GM19025 (cell line): ENCODE data around the gene KAT8.
A peak's percentile ranks its signal among the peaks of the same experiment; 100 is the strongest.

Source experiments
- ATAC-seq: cut with Tn5 transposase; IDR thresholded peaks from one replicate; pipeline ENCODE4 v1.9.1; 2021; ENCODE audit warnings: mild to moderate bottlenecking, low read depth, moderate library complexity; ENCODE audit not compliant: unreplicated experiment

KAT8 gene

GRCh38 chr16:31106509-31107464, 10.7 kb upstream of the KAT8 start:
- ATAC-seq, result no peak

DNA sequence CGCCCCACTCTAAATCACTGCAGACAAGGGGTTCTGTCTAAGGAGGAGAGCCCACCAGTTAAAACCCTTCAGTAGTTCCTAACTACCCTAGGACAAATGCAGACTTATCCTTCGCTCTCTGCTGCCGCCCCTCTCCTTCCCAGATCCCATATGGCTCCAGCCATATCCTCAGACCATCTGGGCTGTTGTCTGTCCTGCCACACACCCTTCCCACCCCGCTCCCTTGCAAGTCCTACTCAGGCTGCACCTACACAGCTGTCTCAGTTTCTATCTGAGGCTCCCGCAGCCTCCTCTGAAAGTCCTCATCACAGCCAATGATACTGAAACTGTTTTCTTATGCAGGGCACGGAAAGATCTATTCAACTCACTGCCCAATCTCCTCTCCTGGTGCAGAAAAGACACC, 10.0 kb upstream of the KAT8 start:
- ATAC-seq, result peak; percentile 56

- ATAC-seq, result peak; percentile 82
These were observed 9.2 kb upstream of the KAT8 start, which contains the start of gene BCKDK for GRCh38 chr16:31108035-31108793. BCKDK (plus strand) TSS chr16:31108386; CDS start chr16:31109224, 838 bp downstream.

- no peak for ATAC-seq
These were observed 8.5 kb upstream of the KAT8 start for GRCh38 chr16:31108794-31109558.

DNA sequence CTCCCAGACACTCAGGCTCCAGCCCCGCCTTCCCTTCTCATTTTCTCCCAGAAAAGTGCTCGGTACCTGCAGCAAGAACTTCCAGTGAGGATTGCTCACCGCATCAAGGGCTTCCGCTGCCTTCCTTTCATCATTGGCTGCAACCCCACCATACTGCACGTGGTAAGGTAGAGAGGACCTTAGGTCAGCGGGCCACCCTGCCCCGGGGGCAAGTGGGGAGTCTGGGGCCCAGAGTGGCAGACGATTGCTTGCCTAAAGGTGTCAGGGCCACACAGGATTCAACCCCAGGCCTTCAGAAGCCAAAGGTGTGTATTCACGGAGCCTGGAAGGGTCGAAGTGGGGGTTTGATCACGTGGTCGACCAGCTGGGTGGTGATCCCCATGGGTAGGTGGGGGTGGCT, 7.8 kb upstream of the KAT8 start:
- no peak for ATAC-seq

- ATAC-seq, result no peak
These were observed 7.1 kb upstream of the KAT8 start for GRCh38 chr16:31110106-31111034.

DNA sequence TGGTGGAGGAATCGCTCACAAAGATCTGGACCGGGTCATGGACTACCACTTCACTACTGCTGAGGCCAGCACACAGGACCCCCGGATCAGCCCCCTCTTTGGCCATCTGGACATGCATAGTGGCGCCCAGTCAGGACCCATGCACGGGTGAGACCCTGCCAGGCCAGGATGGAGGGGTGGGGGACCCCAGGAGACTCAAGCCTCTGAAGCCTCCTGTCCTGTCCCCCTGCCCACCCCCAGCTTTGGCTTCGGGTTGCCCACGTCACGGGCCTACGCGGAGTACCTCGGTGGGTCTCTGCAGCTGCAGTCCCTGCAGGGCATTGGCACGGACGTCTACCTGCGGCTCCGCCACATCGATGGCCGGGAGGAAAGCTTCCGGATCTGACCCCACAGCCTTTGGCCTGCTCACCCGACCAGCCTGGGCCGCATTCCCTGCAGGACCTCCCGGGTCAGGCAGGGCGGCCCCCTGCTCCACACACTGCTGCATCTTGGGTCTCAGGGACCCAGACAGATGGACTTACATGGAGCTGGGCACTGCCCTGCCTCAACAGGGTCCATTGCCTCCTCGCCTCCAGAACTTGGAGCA, 5.5 kb upstream of the KAT8 start:
- ATAC-seq, result no peak

DNA sequence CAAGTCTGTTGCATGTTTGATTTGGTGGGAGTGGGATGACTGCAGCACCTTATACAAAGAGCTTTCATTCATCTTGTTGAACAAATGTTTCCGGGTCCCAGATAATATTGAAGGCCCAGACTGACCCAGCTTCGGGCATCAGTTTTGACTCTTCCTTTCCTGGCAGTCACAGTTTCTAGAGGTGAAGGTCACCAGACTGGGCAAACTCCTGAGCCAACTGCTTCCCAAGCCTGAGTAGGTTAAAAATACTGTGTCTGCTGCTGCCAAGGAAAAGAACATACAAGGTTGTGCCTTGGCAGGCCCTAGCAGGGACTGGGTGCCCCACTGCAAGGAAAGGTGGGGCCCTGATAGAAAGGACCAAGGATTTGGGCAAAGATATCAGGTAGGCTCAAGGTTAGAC, 4.8 kb upstream of the KAT8 start:
- no peak for ATAC-seq

GRCh38 chr16:31113121-31114120, 4.0 kb upstream of the KAT8 start:
- no peak for ATAC-seq

DNA sequence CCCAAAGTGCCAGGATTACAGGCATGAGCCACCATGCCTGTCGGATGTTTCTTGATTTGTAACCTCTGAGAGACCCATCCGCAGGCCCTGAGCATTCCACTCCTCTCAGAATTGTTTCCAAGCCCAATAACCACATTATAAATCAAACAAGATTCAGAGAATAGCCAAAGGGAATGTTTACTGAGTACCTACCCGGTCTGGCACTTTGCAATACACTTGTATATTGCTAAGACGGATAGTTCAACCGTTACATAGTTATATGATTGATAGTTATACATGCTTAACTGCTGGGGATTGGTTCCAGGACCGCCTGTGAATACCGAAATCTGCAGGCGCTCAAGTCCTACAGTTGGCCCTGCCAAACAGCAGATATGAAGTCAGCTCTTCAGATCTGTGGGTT, 3.0 kb upstream of the KAT8 start:
- no peak for ATAC-seq

DNA sequence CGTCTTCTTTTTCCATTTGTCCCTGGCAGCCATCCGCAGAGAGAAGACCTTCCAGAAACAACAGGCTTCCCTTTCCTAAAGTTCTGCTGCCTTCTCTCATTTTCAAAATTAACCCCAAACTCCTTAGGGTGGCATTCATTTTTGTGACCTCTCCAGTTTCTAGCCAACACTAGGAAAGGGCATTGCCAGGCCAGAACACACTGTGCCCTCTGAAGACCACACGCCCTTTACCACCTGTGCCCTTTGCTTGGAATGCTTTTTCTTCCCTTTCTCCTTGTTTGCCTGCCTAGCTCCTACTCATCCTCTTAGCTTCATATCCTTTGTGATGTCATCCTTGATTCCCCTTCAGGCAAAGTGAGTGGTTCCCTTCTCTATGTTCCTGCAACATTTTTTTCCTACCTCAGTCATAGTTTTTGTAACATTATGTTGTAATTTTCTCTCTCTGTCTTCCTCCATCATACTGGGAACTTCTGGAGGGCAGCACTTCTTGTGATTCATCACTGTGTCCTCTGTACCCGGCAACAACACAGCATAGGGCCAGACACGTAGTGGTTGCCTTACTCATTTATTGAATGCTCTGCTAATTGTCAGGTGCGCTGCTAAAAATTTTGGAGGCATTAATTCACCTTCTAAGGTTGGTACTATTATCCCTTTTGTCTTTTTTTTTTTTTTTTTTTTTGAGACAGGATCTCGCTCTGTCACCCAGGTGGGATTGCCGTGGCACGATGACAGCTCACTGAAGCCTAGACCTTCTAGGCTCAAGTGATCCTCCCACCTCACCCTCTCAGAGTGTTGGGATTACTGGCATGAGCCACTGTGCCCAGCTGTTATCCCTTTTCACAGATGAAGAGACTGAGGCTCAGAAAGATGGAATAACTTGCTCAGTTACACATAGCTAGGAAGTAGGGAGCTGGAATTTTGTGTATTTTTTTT, 1.0 kb downstream of the KAT8 start:
- no peak for ATAC-seq

GRCh38 chr16:31120129-31120528, 2.7 kb downstream of the KAT8 start:
- no peak for ATAC-seq

- ATAC-seq, result no peak
These were observed 8.4 kb downstream of the KAT8 start for GRCh38 chr16:31125844-31126243.

DNA sequence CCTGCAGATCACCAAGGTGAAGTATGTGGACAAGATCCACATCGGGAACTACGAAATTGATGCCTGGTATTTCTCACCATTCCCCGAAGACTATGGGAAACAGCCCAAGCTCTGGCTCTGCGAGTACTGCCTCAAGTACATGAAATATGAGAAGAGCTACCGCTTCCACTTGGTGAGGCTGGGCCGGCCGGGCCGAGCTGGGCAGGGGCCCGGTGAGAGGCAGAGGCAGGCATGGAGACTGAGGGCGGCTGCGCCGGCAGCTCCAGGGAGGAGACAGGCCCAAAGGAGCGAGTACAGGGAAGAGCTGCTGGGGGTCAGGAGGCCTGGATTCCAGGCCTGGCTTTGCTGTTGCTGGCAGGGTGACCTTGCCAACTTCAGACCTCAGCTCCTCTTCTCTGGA, 9.7 kb downstream of the KAT8 start:
- no peak for ATAC-seq

GRCh38 chr16:31128711-31129567, 11.5 kb downstream of the KAT8 start:
- no peak for ATAC-seq
